AG04449 (cell line): ENCODE data around the gene DNAH17.

Experiments used
- CTCF ChIA-PET: fragments of 350-600 bp; formaldehyde crosslinking; extraction: SDS; loops from one replicate; lab custom pipeline; 2021; ENCODE audit warnings: antibody characterized with exemption; lab: Yijun Ruan, JAX
- POLR2A ChIA-PET: fragments of 400-600, 350-600 bp; formaldehyde crosslinking; extraction: SDS; loops from one replicate; lab custom pipeline; 2020; ENCODE audit warnings: antibody characterized with exemption, inconsistent platforms; lab: Yijun Ruan, JAX
- DNase-seq: peaks from one replicate; pipeline ENCODE4 v3.0.0-alpha.2; 2010; ENCODE audit warnings: low read depth, low spot score
- H3K4me3 ChIP-seq: 2 replicates; pipeline ENCODE4 v1.5.1; 2011; ENCODE audit warnings: low read depth, mild to moderate bottlenecking, control low read depth, low read length
- CTCF ChIP-seq: IDR thresholded peaks from one replicate; pipeline ENCODE4 v1.5.1; 2011; ENCODE audit warnings: mild to moderate bottlenecking, moderate library complexity, low read length, control low read depth, inconsistent platforms; ENCODE audit not compliant: insufficient read depth; ENCODE audit errors: missing control alignments

DNAH17 gene

GRCh38 chr17:78517421-78517820 lies 59.8 kb downstream of the DNAH17 start:
- CTCF ChIA-PET = interaction anchor here (1.0 to 4.2 kb wide), 2 partner anchors 20 to 192 kb away, joined by 3 to 20 read pairs; no protein-coding TSS in a partner anchor
- POLR2A ChIA-PET = no interaction called here
- no peak for DNase-seq
- TF ChIP-seq CTCF = no peak
- no peak overlapping the region for H3K4me3 ChIP-seq

- CTCF ChIA-PET = interaction anchor here (4.2 kb wide), 1 partner anchor 194 kb away, joined by 20 read pairs; no protein-coding TSS in a partner anchor
- TF ChIP-seq CTCF = no peak
- no peak overlapping the region for H3K4me3 ChIP-seq
- DNase-seq = no peak
- POLR2A ChIA-PET = no interaction called here
Measured at GRCh38 chr17:78515480-78515879, 61.7 kb downstream of the DNAH17 start.

- no peak for TF ChIP-seq CTCF
- ChIA-PET CTCF (no interaction called here), POLR2A (no interaction called here)
- H3K4me3 ChIP-seq = no peak overlapping the region
- no peak for DNase-seq
Measured at GRCh38 chr17:78514521-78514920, 62.7 kb downstream of the DNAH17 start.

GRCh38 chr17:78512976-78513375 lies 64.2 kb downstream of the DNAH17 start:
- no peak overlapping the region for H3K4me3 ChIP-seq
- ChIA-PET CTCF (interaction anchor here (1.5 to 2.1 kb wide), 2 partner anchors 195 to 197 kb away, joined by 3 to 9 read pairs; no protein-coding TSS in a partner anchor), POLR2A (no interaction called here)
- TF ChIP-seq CTCF = no peak
- DNase-seq = no peak

GRCh38 chr17:78510141-78511075 lies 66.8 kb downstream of the DNAH17 start:
- no peak for TF ChIP-seq CTCF
- DNase-seq = no peak
- ChIA-PET POLR2A (no interaction called here), CTCF (interaction anchor here (2.0 to 2.2 kb wide), 2 partner anchors 13 to 198 kb away, joined by 6 to 11 read pairs; no protein-coding TSS in a partner anchor)
- H3K4me3 ChIP-seq = no peak overlapping the region

GRCh38 chr17:78507526-78507925 lies 69.7 kb downstream of the DNAH17 start:
- no peak for DNase-seq
- ChIA-PET POLR2A (no interaction called here), CTCF (interaction anchor here (0.7 to 1.9 kb wide), 3 partner anchors 9 to 201 kb away, joined by 3 to 13 read pairs (median 3); no protein-coding TSS in a partner anchor)
- TF ChIP-seq CTCF = no peak
- no peak overlapping the region for H3K4me3 ChIP-seq
